Endodermal cell (in vitro differentiated cells): Measurements from ENCODE around the gene RNF41. TPM values are rescaled to one million over a fixed set of nuclear protein-coding genes. Genes with fewer than 3 reads are reported as not detected.

Source experiments
- DNase-seq: peaks from one replicate; pipeline ENCODE4 v3.0.0-alpha.2; 2017
- H3K27ac ChIP-seq: 2 replicates; pipeline ENCODE4 v1.5.1; 2013; ENCODE audit warnings: mild to moderate bottlenecking, low read depth, low read length, moderate library complexity
- H3K27me3 ChIP-seq: 2 replicates; pipeline ENCODE4 v1.6.1; 2013; ENCODE audit warnings: mild to moderate bottlenecking, low read length, moderate library complexity; ENCODE audit not compliant: insufficient read depth, control insufficient read depth, poor library complexity, severe bottlenecking
- H3K36me3 ChIP-seq: 2 replicates; pipeline ENCODE4 v1.7.0; 2013; ENCODE audit warnings: mild to moderate bottlenecking, low read length, moderate library complexity; ENCODE audit not compliant: control insufficient read depth, insufficient read depth
- H3K4me1 ChIP-seq: one replicate; pipeline ENCODE4 v1.7.0; 2013; ENCODE audit warnings: low read length; ENCODE audit not compliant: control insufficient read depth, insufficient read depth
- H3K4me3 ChIP-seq: 2 replicates; pipeline ENCODE4 v1.5.1; 2013; ENCODE audit warnings: mild to moderate bottlenecking, low read length, moderate library complexity
- H3K9ac ChIP-seq: 2 replicates; pipeline ENCODE4 v1.6.1; 2013; ENCODE audit warnings: mild to moderate bottlenecking, low read length, moderate library complexity; ENCODE audit not compliant: poor library complexity, severe bottlenecking; ENCODE audit errors: extremely low read depth
- H3K9me3 ChIP-seq: 2 replicates; pipeline ENCODE4 v1.6.1; 2013; ENCODE audit warnings: mild to moderate bottlenecking, low read length, moderate library complexity; ENCODE audit not compliant: control insufficient read depth
- H3K27ac Mint-ChIP-seq: 2 replicates; pipeline ENCODE4 v1.8.0; 2020; ENCODE audit warnings: mixed read lengths
- H3K27me3 Mint-ChIP-seq: 2 replicates; pipeline ENCODE4 v1.8.0; 2021; ENCODE audit warnings: mild to moderate bottlenecking, mixed read lengths; ENCODE audit not compliant: insufficient read depth
- H3K36me3 Mint-ChIP-seq: 2 replicates; pipeline ENCODE4 v1.8.0; 2020; ENCODE audit warnings: low read depth, mixed read lengths
- H3K4me1 Mint-ChIP-seq: 2 replicates; pipeline ENCODE4 v1.8.0; 2020; ENCODE audit warnings: mixed read lengths
- H3K4me3 Mint-ChIP-seq: 2 replicates; pipeline ENCODE4 v1.8.0; 2020; ENCODE audit warnings: mild to moderate bottlenecking, moderate library complexity, mixed read lengths
- H3K9me3 Mint-ChIP-seq: 2 replicates; pipeline ENCODE4 v1.8.0; 2020; ENCODE audit warnings: mild to moderate bottlenecking, mixed read lengths
- WGBS, 2 experiments: methylation state at CpG; one replicate each; pipeline versions ENCODE4 v1.1.5 to v1.1.7; 2013; ENCODE audit warnings: missing lambda C conversion rate in 2 of 2, mixed read lengths in 1 of 2; ENCODE audit not compliant: insufficient coverage in 1 of 2, insufficient read length in 1 of 2; 5-methylcytosine and 5-hydroxymethylcytosine counted together
- total RNA-seq, 2 donors: library from RNA; stranded (reverse); fragmentation: NEBNext Ultra II Directional in 1 of 2; extraction: Animal tissue kit (Norgen Biotek cat#: 25700) in 1 of 2; gene quantifications; 2 replicates in 1 of 2; 3 replicates in 1 of 2; pipeline ENCODE4 v1.2.1, GENCODE V29; 2021
- TF ChIP-seq, protein P1 (sequence below): fragments of 200-600 bp; sonication (generic); conservative IDR thresholded peaks from 2 replicates; pipeline ENCODE4 v1.5.0; 2021; ENCODE audit warnings: antibody characterized with exemption, mild to moderate bottlenecking

Gene RNF41
- total RNA-seq, 2 donors from 2014 or later, result 45.8 to 48.9 TPM

DNA sequence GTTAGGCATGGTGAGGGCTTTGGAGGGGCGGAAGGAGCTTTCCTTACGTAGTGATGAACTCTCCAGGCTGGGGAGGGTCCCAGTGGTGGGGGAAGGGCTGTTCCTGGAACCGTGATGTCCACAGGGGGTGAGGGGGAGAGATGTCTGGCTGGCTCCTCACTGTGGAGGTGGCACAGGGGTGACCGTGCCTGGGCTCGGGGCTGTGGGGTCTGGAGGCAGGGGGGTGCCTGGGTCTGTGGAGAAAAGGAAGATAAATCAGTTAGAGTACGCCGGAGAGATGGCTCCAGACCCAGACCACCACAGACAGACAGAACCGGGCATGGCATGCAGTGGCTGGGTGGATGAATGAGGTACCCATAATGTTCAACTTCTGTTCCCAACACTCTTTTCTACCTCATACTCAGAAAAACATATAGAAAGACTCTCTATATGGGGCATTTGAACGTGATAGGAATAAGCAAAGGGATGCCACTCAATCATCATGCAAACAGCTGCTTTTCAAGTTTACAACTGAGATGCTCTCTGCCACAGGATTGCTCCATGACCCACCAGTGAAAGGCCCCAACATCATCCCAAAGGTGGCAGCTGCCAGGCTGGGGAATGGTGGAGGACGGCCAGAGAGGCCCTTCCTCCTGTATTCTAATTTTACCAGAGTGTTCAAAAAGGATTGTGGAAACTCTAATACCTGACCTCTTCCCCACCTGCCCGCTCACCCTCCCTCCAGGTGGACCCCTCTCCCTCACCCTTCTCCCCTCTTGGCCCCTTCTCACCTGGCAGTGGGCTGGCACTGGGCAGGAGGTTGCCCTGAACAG is 58.0 kb downstream of the RNF41 start:
- 88 to 89% methylated on average over 5 to 11 of the region's 11 CpGs for WGBS, 2 experiments
- peak; percentile 76 for DNase-seq
- Histone ChIP-seq H3K9ac (no peak overlapping the region), H3K4me1 (peaks cover 8% of the 10 kb centered on the region), H3K36me3 (peaks cover 86% of the 10 kb centered on the region), H3K27me3 (no peaks in the 10 kb centered on the region), H3K4me3 (no peak overlapping the region), H3K27ac (no peak overlapping the region), H3K9me3 (no peaks in the 10 kb centered on the region)
- Mint-ChIP-seq H3K27me3 (no peaks in the 10 kb centered on the region), H3K27ac (peak overlapping the region; percentile 77), H3K36me3 (peaks cover 74% of the 10 kb centered on the region), H3K9me3 (no peaks in the 10 kb centered on the region), H3K4me3 (no peak overlapping the region), H3K4me1 (peaks cover 40% of the 10 kb centered on the region)
- TF ChIP-seq, protein P1, sequence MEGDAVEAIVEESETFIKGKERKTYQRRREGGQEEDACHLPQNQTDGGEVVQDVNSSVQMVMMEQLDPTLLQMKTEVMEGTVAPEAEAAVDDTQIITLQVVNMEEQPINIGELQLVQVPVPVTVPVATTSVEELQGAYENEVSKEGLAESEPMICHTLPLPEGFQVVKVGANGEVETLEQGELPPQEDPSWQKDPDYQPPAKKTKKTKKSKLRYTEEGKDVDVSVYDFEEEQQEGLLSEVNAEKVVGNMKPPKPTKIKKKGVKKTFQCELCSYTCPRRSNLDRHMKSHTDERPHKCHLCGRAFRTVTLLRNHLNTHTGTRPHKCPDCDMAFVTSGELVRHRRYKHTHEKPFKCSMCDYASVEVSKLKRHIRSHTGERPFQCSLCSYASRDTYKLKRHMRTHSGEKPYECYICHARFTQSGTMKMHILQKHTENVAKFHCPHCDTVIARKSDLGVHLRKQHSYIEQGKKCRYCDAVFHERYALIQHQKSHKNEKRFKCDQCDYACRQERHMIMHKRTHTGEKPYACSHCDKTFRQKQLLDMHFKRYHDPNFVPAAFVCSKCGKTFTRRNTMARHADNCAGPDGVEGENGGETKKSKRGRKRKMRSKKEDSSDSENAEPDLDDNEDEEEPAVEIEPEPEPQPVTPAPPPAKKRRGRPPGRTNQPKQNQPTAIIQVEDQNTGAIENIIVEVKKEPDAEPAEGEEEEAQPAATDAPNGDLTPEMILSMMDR, result no peak

DNA sequence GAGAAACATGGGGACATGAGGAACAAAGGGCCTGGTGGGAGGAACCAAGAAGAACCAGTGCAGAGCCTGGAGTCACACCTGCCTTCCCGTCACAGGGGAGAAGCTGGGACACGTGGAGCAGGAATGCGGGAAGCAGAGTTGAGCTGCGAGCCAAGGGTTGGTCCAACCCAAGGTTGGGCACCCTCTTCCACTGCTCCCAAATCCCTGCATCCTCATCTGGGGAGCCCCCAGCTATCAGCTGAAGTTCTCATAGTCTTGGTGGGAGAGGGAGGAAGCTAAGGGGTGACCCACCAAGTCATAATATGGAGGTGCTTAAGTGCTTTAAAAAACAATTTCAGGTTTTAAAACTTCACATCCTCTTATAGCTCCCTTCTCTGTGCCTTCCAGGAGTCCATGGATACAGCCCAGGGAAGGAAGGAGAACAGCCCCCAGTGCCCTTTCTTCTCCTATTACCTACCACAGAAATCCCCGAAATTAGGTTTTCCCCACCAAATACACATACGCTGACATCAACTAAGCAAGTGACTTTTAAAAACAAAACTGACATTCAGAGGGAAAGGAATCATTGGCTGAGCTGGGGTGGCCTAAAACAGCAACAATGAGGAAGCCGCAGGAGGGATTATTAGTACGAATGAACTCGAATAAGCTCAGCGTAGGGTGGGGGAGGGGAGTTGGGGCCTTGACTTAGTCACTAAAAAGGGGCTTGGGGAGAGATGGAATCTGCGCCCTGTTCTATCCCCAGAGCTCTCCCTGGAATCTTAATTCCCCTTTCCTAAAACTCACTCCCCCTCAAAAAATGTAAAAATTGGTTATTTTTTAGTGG is 59.0 kb downstream of the RNF41 start:
- Histone ChIP-seq H3K4me1 (peaks cover 8% of the 10 kb centered on the region), H3K36me3 (peaks cover 81% of the 10 kb centered on the region), H3K27me3 (no peaks in the 10 kb centered on the region), H3K9me3 (no peaks in the 10 kb centered on the region), H3K27ac (peak overlapping the region; percentile 50), H3K9ac (no peak overlapping the region), H3K4me3 (no peak overlapping the region)
- peak; percentile 79 for DNase-seq
- WGBS, 2 experiments, result 84 to 100% methylated on average over 1 to 10 of the region's 11 CpGs
- Mint-ChIP-seq H3K4me1 (peaks cover 41% of the 10 kb centered on the region), H3K9me3 (no peaks in the 10 kb centered on the region), H3K27ac (peak overlapping the region; percentile 99), H3K27me3 (no peaks in the 10 kb centered on the region), H3K36me3 (peaks cover 68% of the 10 kb centered on the region), H3K4me3 (no peak overlapping the region)
- TF ChIP-seq, protein P1, result no peak

DNA sequence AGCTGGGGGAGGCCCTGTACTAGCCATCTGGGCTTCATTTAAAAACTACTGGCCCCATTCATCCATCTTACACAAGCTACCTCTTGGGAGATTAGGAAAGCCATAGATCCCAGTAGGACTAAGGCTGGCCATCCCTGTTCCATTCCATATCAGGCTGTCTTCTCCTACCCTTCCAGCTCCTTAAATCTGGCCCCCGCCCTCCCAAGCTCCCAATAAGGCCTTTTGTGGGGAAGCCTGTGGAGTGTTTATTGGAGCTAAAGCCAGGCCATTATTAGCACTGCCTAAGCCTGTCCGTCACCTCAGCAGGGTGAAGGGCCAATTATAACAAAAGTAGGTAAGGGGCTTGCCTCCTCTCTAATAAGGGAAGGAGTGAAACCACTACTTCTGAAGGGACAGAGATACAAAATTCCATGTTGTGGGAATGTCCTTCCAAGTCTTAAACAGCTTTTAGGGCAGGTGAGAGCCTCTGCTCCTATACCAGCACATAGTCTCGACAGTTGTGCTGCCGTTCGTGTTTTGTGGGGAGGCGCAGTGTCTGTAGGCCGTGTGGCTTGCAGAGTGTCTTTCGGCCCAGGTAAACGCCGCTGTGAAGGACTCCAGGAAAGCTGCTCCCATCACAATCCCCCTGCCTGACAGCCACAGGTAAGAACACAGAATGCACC is 59.9 kb downstream of the RNF41 start:
- WGBS, 2 experiments, result 88 to 94% methylated on average over 3 to 10 of the region's 10 CpGs
- TF ChIP-seq, protein P1, result no peak
- H3K4me1 Mint-ChIP-seq, result peaks cover 47% of the 10 kb centered on the region

More for the DNA sequence above, 59.9 kb downstream of the RNF41 start:
- Histone ChIP-seq H3K4me1 (peaks cover 8% of the 10 kb centered on the region), H3K27me3 (no peaks in the 10 kb centered on the region), H3K9ac (peak overlapping the region; percentile 97), H3K4me3 (peak overlapping the region; percentile 97), H3K27ac (peak overlapping the region; percentile 6), H3K9me3 (no peaks in the 10 kb centered on the region), H3K36me3 (peaks cover 73% of the 10 kb centered on the region)
- H3K27me3 Mint-ChIP-seq, result no peaks in the 10 kb centered on the region
- peak overlapping the region; percentile 96 for H3K4me3 Mint-ChIP-seq
- peak; percentile 66 for DNase-seq
- H3K9me3 Mint-ChIP-seq, result no peaks in the 10 kb centered on the region
- H3K27ac Mint-ChIP-seq, result peak overlapping the region; percentile 99
- peaks cover 61% of the 10 kb centered on the region for H3K36me3 Mint-ChIP-seq
